CD4-positive, alpha-beta T cell (primary cell): Measurements from ENCODE around the gene ABR. TPM values are rescaled to one million over a fixed set of nuclear protein-coding genes. Genes with fewer than 3 reads are reported as not detected.

Experiments used
- ATAC-seq: fragments of 200-7000 bp; cut with Tn5 transposase; one replicate; pipeline ENCODE4 v1.10.0; 2022; ENCODE audit warnings: mild to moderate bottlenecking; ENCODE audit not compliant: poor library complexity
- CTCF ChIA-PET: fragments of 350-600 bp; sonication (Branson Sonifier 250); formaldehyde crosslinking; loops from one replicate; lab custom pipeline; 2021; ENCODE audit warnings: antibody characterized with exemption, inconsistent platforms; lab: Charles Lee
- POLR2A ChIA-PET: fragments of 350-600 bp; sonication (Branson Sonifier 250); formaldehyde crosslinking; loops from one replicate; lab custom pipeline; 2021; ENCODE audit warnings: antibody characterized with exemption, inconsistent platforms; lab: Charles Lee
- DNase-seq, 14 experiments: peaks; one replicate each; pipeline ENCODE4 v3.0.0-alpha.2; 2013 to 2020; ENCODE audit warnings: mixed read lengths in 2 of 14
- H3K27ac ChIP-seq, 2 donors: one replicate each; pipeline versions ENCODE4 v1.5.1 to v1.7.0; 2013; ENCODE audit warnings: low read length in 2 of 2, low read depth in 1 of 2, mild to moderate bottlenecking in 1 of 2
- H3K27me3 ChIP-seq, 2 experiments: 1 replicate in 1 of 2; 2 replicates in 1 of 2; pipeline versions ENCODE4 v1.6.1 to v1.7.0; 2013; ENCODE audit warnings: low read length in 2 of 2, control low read depth in 1 of 2, mild to moderate bottlenecking in 1 of 2, moderate library complexity in 1 of 2; ENCODE audit not compliant: insufficient read depth in 2 of 2, control insufficient read depth in 1 of 2
- H3K36me3 ChIP-seq: one replicate; pipeline ENCODE4 v1.6.1; 2013; ENCODE audit warnings: low read length, control low read depth; ENCODE audit not compliant: insufficient read depth
- H3K4me1 ChIP-seq: one replicate; pipeline ENCODE4 v1.6.1; 2013; ENCODE audit warnings: low read length, control low read depth; ENCODE audit not compliant: insufficient read depth
- H3K4me3 ChIP-seq: one replicate; pipeline ENCODE4 v1.5.1; 2013; ENCODE audit warnings: mild to moderate bottlenecking, low read length, moderate library complexity
- H3K9me3 ChIP-seq, 2 experiments: 1 replicate in 1 of 2; 2 replicates in 1 of 2; pipeline versions ENCODE4 v1.6.1 to v1.7.0; 2013; ENCODE audit warnings: low read length in 2 of 2, mild to moderate bottlenecking in 2 of 2, control low read depth in 1 of 2, moderate library complexity in 1 of 2; ENCODE audit not compliant: control insufficient read depth in 1 of 2, insufficient read depth in 1 of 2
- H3K27ac Mint-ChIP-seq: one replicate; pipeline ENCODE4 v1.8.0; 2020; ENCODE audit warnings: mixed read lengths
- H3K27me3 Mint-ChIP-seq: one replicate; pipeline ENCODE4 v1.8.0; 2021; ENCODE audit warnings: mixed read lengths
- H3K36me3 Mint-ChIP-seq: one replicate; pipeline ENCODE4 v1.8.0; 2021; ENCODE audit warnings: low read depth, mixed read lengths
- H3K4me1 Mint-ChIP-seq: one replicate; pipeline ENCODE4 v1.8.0; 2021; ENCODE audit warnings: low read depth, mixed read lengths
- H3K4me3 Mint-ChIP-seq: one replicate; pipeline ENCODE4 v1.8.0; 2020; ENCODE audit warnings: mild to moderate bottlenecking, mixed read lengths
- H3K9me3 Mint-ChIP-seq: one replicate; pipeline ENCODE4 v1.8.0; 2020; ENCODE audit warnings: mixed read lengths
- CTCF ChIP-seq: fragments of 200-600 bp; IDR thresholded peaks from one replicate; pipeline ENCODE4 v1.8.0; 2022; ENCODE audit warnings: antibody characterized with exemption, mild to moderate bottlenecking
- intact Hi-C, 2 experiments: fragments of 100-400 bp; cut with DNase I in 1 of 2; cut with micrococcal nuclease in 1 of 2; formaldehyde crosslinking; loops; one replicate each; pipeline versions ENCODE4 v1.15.1 to v1.9.0; 2023 to 2025; cut with DNase I, micrococcal nuclease
- total RNA-seq, 174 experiments: library from RNA in 2 of 174; stranded (reverse) in 2 of 174; gene quantifications; one replicate each; pipeline ENCODE4 v1.2.3 and lab custom pipeline; 2021 to 2026

Gene ABR
- total RNA-seq, 2 experiments from 2014 or later, result 72.4 to 74.8 TPM

DNA sequence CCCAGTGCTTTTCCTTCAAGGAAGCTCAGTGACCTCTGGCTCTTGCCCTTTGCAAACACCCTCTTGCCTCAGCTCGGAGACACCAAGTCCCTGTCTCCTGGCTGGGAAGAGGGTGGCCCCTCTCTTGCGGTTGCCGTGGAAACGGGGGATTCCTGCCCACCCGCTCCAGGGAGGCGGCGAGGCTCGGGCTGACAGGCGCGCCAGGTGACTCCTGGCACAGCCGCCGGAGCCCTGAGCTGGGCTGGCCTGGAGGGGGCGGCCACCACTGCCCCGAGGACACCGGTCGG lies 71.4 kb downstream of the ABR start:
- Mint-ChIP-seq H3K4me1 (peaks cover 44% of the 10 kb centered on the region), H3K27me3 (no peaks in the 10 kb centered on the region), H3K9me3 (no peaks in the 10 kb centered on the region), H3K4me3 (peak overlapping the region; percentile 76), H3K27ac (peak overlapping the region; percentile 73), H3K36me3 (peaks cover 4% of the 10 kb centered on the region)
- intact Hi-C loops, result no loop called here
- ATAC-seq (no peak), DNase-seq (peak in 3 of 14 experiments; percentile 10 to 69 (median 57))
- H3K4me1 ChIP-seq, result peaks cover 47% of the 10 kb centered on the region
- TF ChIP-seq CTCF, result no peak
- no peaks in the 10 kb centered on the region for H3K27me3 ChIP-seq
- peaks cover 7% of the 10 kb centered on the region for H3K36me3 ChIP-seq
- POLR2A ChIA-PET, result interaction anchor here (1.5 to 2.6 kb wide), 2 partner anchors 12 to 71 kb away, joined by 4 to 12 read pairs; partner anchors contain the start of gene ABR
- peak overlapping the region; percentile 73 for H3K4me3 ChIP-seq
- CTCF ChIA-PET, result interaction anchor here (1.5 kb wide), 1 partner anchor 14 kb away, joined by 5 read pairs; no protein-coding TSS in a partner anchor
- H3K27ac ChIP-seq, result peak overlapping the region; percentile 30 to 78
- no peaks in the 10 kb centered on the region for H3K9me3 ChIP-seq

DNA sequence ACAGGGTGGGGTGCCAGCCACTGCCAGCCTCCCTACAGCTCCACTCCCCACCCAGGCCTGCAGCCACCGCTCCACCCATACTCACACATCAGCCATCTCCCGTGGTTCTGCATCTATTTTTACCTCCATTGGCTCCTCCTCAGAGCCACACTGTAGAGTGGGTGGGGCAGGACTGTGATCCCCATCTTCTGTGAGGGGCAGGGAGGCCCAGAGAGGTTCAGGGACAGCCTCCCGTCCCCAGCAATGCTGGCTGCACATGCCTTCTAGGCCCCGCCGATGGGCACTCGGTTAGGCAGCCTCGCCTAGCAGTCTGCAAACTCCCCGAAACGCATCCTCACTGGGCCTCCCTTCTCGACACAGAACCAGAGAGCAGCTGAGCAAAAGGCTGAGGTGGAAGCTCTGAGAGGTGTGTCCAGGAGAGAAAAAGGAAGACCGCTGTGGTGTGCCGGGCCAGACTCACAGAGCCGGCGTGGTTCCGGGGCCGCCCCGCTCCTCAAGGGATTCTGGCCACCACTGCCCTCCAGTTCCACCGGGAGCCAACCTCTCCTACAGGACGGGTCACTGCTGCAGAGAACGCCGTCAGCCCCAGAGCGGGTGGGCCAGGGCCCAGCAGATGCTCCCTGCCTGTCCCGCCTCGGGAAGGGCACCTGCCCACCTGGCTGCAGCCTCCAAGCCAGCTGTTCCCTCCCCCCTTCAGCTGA lies 71.9 kb downstream of the ABR start:
- intact Hi-C loops, result no loop called here
- Histone ChIP-seq H3K36me3 (peaks cover 10% of the 10 kb centered on the region), H3K4me1 (peaks cover 50% of the 10 kb centered on the region), H3K4me3 (peak overlapping the region; percentile 73), H3K27ac (peak overlapping the region; percentile 35 to 78), H3K9me3 (no peaks in the 10 kb centered on the region), H3K27me3 (no peaks in the 10 kb centered on the region)
- H3K9me3 Mint-ChIP-seq, result no peaks in the 10 kb centered on the region
- ChIA-PET POLR2A (interaction anchor here (0.5 to 2.6 kb wide), 3 partner anchors 11 to 71 kb away, joined by 3 to 12 read pairs (median 4); partner anchors contain the start of gene ABR), CTCF (interaction anchor here (1.5 kb wide), 1 partner anchor 15 kb away, joined by 5 read pairs; no protein-coding TSS in a partner anchor)
- DNase-seq (peak in 2 of 14 experiments; percentile 34 to 53), ATAC-seq (peak; percentile 15)
- peak overlapping the region; percentile 73 for H3K27ac Mint-ChIP-seq
- H3K4me3 Mint-ChIP-seq, result peak overlapping the region; percentile 76
- peaks cover 4% of the 10 kb centered on the region for H3K36me3 Mint-ChIP-seq
- peaks cover 44% of the 10 kb centered on the region for H3K4me1 Mint-ChIP-seq
- no peaks in the 10 kb centered on the region for H3K27me3 Mint-ChIP-seq
- TF ChIP-seq CTCF, result no peak

DNA sequence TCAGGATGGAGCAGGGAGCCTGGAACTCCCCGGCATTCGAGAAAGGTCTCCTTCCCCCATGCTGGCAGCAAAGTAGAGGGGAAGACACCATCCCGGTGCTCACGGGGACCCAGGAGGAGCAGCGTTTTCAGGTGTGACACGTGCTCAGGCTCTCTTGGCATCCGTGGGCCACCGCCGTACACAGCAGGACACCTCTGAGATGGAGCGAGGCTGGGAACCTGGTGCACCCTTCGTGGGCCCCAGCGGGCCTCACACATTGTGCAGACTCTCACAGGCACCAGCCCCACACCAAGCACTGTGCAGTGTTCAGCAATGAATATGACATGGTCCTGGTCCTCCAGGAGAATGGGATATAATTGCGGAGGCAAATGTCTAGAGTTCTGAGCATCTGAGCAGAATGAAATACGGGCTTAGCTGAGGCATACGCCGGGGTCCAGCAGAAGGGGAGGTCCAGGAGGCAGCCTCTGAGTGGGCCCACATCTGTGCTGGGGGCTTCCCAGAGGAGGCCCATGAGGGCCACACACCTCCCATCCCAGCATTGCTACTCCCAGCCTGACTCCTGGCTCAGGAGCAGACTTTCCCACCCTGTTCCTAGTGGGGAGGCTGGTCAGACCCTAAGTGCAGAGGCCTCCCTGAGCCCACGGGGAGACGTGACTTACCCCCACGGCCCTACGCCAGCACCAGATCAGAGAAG lies 72.6 kb downstream of the ABR start:
- peak overlapping the region in 1 of 2 donors; percentile 78 for H3K27ac ChIP-seq
- ChIA-PET CTCF (interaction anchor here (1.5 kb wide), 1 partner anchor 16 kb away, joined by 5 read pairs; no protein-coding TSS in a partner anchor), POLR2A (interaction anchor here (0.5 to 2.6 kb wide), 3 partner anchors 11 to 72 kb away, joined by 3 to 12 read pairs (median 4); partner anchors contain the start of gene ABR)
- Mint-ChIP-seq H3K27ac (peak overlapping the region; percentile 73), H3K4me1 (peaks cover 44% of the 10 kb centered on the region), H3K4me3 (peak overlapping the region; percentile 76), H3K27me3 (no peaks in the 10 kb centered on the region), H3K36me3 (peaks cover 4% of the 10 kb centered on the region), H3K9me3 (no peaks in the 10 kb centered on the region)
- peaks cover 11% of the 10 kb centered on the region for H3K36me3 ChIP-seq
- no peaks in the 10 kb centered on the region for H3K9me3 ChIP-seq
- peaks cover 50% of the 10 kb centered on the region for H3K4me1 ChIP-seq
- intact Hi-C loops, result no loop called here
- H3K27me3 ChIP-seq, result no peaks in the 10 kb centered on the region
- DNase-seq (no peak), ATAC-seq (no peak)
- H3K4me3 ChIP-seq, result no peak overlapping the region
- TF ChIP-seq CTCF, result no peak
